ENCODE measurements around the gene USP17L17. TPM values are rescaled to one million over a fixed set of nuclear protein-coding genes. Genes with fewer than 3 reads are reported as not detected.
A peak's percentile ranks its signal among the peaks of the same experiment; 100 is the strongest.
"Not testable (repeated sequence)": the region's sequence is repeated elsewhere in the genome, so short reads cannot be mapped to it uniquely, and the experiment has no call there.

USP17L17 gene
- not detected in 2 replicates for total RNA-seq (2014; rRNA removed; shearing (Covaris generic))

- DNase-seq (ENCODE audit: low spot score); in situ Hi-C loops (cut with HindIII; ENCODE audit: low sequenced_read_pairs): not testable (repeated sequence)
Measured at GRCh38 chr4:9243579-9243978, at the start of gene USP17L17. USP17L17 (plus strand) TSS chr4:9243879; CDS start chr4:9243879, 0 bp downstream.

GRCh38 chr4:9210357-9210756, 33.3 kb upstream of the USP17L17 start, which contains the start of gene USP17L10:
USP17L10 (plus strand) TSS chr4:9210657; CDS start chr4:9210657, 0 bp downstream.
- in situ Hi-C loops (cut with HindIII; ENCODE audit: low sequenced_read_pairs); DNase-seq (ENCODE audit: low spot score): not testable (repeated sequence)

DNA sequence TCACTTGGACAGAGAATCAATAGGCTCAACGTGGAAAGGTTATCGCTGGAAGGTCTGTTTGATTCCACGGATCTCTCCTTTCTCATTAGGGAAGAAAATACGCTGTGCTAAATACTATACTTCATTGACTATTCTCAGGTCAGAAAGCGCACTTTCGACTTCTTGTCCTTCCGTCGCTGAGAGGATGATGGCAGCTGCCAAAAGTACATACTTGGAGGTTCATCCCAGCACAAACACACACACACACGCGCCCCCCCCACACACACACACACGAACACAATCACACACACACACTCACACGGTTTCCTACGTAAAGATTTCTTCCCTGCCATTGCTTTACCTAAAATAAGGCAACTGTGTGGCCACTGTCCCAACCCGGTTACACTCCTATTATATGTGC, 29.0 kb upstream of the USP17L17 start:
- DNase-seq (ENCODE audit: low spot score); in situ Hi-C loops (cut with HindIII; ENCODE audit: low sequenced_read_pairs): not testable (repeated sequence)

GRCh38 chr4:9215105-9215504, 28.6 kb upstream of the USP17L17 start, which contains the start of gene USP17L11:
USP17L11 (plus strand) TSS chr4:9215405; CDS start chr4:9215405, 0 bp downstream.
- in situ Hi-C loops (cut with HindIII; ENCODE audit: low sequenced_read_pairs); DNase-seq (ENCODE audit: low spot score): not testable (repeated sequence)

DNA sequence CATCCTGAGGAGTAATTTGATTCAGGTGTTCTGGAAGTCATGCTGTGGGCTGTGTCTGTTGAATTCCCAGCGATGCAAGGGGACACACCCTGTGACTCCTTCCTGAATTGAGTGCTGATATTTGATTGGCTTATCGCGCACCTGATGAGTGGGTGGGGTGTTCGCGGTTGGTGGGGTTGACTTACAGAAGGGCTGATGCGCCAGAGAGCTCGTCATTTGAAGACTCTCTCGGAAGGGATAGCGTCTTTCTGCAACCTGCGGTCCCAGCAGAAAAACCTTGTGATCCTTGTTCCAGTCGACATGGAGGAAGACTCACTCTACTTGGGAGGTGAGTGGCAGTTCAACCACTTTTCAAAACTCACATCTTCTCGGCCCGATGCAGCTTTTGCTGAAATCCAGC, 23.8 kb upstream of the USP17L17 start, which contains the start of gene USP17L12:
USP17L12 (plus strand) TSS at position 301 of the 400 bp plus-strand sequence; CDS start at position 301, 0 bp downstream.
- DNase-seq (ENCODE audit: low spot score) = not testable (repeated sequence)

GRCh38 chr4:9224596-9224995, 19.1 kb upstream of the USP17L17 start, which contains the start of gene USP17L13:
USP17L13 (plus strand) TSS chr4:9224896; CDS start chr4:9224896, 0 bp downstream.
- in situ Hi-C loops (cut with HindIII; ENCODE audit: low sequenced_read_pairs) = not testable (repeated sequence)

More for the DNA sequence above, 23.8 kb upstream of the USP17L17 start, which contains the start of gene USP17L12:
- in situ Hi-C loops (cut with HindIII; ENCODE audit: low sequenced_read_pairs) = not testable (repeated sequence)

DNA sequence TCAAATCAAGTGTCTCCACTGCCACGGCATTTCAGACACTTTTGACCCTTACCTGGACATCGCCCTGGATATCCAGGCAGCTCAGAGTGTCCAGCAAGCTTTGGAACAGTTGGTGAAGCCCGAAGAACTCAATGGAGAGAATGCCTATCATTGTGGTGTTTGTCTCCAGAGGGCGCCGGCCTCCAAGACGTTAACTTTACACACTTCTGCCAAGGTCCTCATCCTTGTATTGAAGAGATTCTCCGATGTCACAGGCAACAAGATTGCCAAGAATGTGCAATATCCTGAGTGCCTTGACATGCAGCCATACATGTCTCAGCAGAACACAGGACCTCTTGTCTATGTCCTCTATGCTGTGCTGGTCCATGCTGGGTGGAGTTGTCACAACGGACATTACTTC, 13.4 kb upstream of the USP17L17 start:
- in situ Hi-C loops (cut with HindIII; ENCODE audit: low sequenced_read_pairs); DNase-seq (ENCODE audit: low spot score): not testable (repeated sequence)

More at GRCh38 chr4:9224596-9224995, 19.1 kb upstream of the USP17L17 start, which contains the start of gene USP17L13:
- not testable (repeated sequence) for DNase-seq (ENCODE audit: low spot score)

DNA sequence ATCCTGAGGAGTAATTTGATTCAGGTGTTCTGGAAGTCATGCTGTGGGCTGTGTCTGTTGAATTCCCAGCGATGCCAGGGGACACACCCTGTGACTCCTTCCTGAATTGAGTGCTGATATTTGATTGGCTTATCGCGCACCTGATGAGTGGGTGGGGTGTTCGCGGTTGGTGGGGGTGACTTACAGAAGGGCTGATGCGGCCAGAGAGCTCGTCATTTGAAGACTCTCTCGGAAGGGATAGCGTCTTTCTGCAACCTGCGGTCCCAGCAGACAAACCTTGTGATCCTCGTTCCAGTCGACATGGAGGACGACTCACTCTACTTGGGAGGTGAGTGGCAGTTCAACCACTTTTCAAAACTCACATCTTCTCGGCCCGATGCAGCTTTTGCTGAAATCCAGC, 9.6 kb upstream of the USP17L17 start, which contains the start of gene USP17L15:
USP17L15 (plus strand) TSS at position 301 of the 400 bp plus-strand sequence; CDS start at position 301, 0 bp downstream.
- in situ Hi-C loops (cut with HindIII; ENCODE audit: low sequenced_read_pairs); DNase-seq (ENCODE audit: low spot score): not testable (repeated sequence)

- in situ Hi-C loops (cut with HindIII; ENCODE audit: low sequenced_read_pairs) = not testable (repeated sequence)
- DNase-seq (ENCODE audit: low spot score) = peak; percentile 0
Measured at GRCh38 chr4:9238461-9238860, 5.2 kb upstream of the USP17L17 start.

- in situ Hi-C loops (cut with HindIII; ENCODE audit: low sequenced_read_pairs); DNase-seq (ENCODE audit: low spot score): not testable (repeated sequence)
Measured at GRCh38 chr4:9247953-9248680, 4.4 kb downstream of the USP17L17 start, which contains the start of gene USP17L18. USP17L18 (plus strand) TSS chr4:9248630; CDS start chr4:9248630, 0 bp downstream.

GRCh38 chr4:9253078-9253477, 9.4 kb downstream of the USP17L17 start, which contains the start of gene USP17L19:
USP17L19 (plus strand) TSS chr4:9253378; CDS start chr4:9253378, 0 bp downstream.
- in situ Hi-C loops (cut with HindIII; ENCODE audit: low sequenced_read_pairs); DNase-seq (ENCODE audit: low spot score): not testable (repeated sequence)

DNA sequence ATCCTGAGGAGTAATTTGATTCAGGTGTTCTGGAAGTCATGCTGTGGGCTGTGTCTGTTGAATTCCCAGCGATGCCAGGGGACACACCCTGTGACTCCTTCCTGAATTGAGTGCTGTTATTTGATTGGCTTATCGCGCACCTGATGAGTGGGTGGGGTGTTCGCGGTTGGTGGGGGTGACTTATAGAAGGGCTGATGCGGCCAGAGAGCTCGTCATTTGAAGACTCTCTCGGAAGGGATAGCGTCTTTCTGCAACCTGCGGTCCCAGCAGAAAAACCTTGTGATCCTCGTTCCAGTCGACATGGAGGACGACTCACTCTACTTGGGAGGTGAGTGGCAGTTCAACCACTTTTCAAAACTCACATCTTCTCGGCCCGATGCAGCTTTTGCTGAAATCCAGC, 14.1 kb downstream of the USP17L17 start, which contains the start of gene USP17L20:
USP17L20 (plus strand) TSS at position 301 of the 400 bp plus-strand sequence; CDS start at position 301, 0 bp downstream.
- in situ Hi-C loops (cut with HindIII; ENCODE audit: low sequenced_read_pairs); DNase-seq (ENCODE audit: low spot score): not testable (repeated sequence)

GRCh38 chr4:9262572-9262971, 18.9 kb downstream of the USP17L17 start, which contains the start of gene USP17L21:
USP17L21 (plus strand) TSS chr4:9262872; CDS start chr4:9262872, 0 bp downstream.
- in situ Hi-C loops (cut with HindIII; ENCODE audit: low sequenced_read_pairs); DNase-seq (ENCODE audit: low spot score): not testable (repeated sequence)

DNA sequence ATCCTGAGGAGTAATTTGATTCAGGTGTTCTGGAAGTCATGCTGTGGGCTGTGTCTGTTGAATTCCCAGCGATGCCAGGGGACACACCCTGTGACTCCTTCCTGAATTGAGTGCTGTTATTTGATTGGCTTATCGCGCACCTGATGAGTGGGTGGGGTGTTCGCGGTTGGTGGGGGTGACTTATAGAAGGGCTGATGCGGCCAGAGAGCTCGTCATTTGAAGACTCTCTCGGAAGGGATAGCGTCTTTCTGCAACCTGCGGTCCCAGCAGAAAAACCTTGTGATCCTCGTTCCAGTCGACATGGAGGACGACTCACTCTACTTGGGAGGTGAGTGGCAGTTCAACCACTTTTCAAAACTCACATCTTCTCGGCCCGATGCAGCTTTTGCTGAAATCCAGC, 23.6 kb downstream of the USP17L17 start, which contains the start of gene USP17L22:
USP17L22 (plus strand) TSS at position 301 of the 400 bp plus-strand sequence; CDS start at position 301, 0 bp downstream.
- in situ Hi-C loops (cut with HindIII; ENCODE audit: low sequenced_read_pairs); DNase-seq (ENCODE audit: low spot score): not testable (repeated sequence)

DNA sequence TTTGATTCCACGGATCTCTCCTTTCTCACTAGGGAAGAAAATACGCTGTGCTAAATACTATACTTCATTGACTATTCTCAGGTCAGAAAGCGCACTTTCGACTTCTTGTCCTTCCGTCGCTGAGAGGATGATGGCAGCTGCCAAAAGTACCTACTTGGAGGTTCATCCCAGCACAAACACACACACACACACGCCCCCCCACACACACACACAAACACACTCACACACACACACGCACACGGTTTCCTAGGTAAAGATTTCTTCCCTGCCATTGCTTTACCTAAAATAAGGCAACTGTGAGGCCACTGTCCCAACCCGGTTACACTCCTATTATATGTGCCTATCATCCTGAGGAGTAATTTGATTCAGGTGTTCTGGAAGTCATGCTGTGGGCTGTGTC, 28.0 kb downstream of the USP17L17 start:
- DNase-seq (ENCODE audit: low spot score); in situ Hi-C loops (cut with HindIII; ENCODE audit: low sequenced_read_pairs): not testable (repeated sequence)
